Lung (tissue), 12 donors: Measurements from ENCODE around the gene POU2F1. TPM values are rescaled to one million over a fixed set of nuclear protein-coding genes. Genes with fewer than 3 reads are reported as not detected.
A peak's percentile ranks its signal among the peaks of the same experiment; 100 is the strongest.

Experiments used
- ATAC-seq: fragments of 200-7000 bp; cut with Tn5 transposase; one replicate; pipeline ENCODE4 v1.9.1; 2020; ENCODE audit warnings: moderate number of reproducible peaks; ENCODE audit not compliant: insufficient read depth, low FRiP score
- DNase-seq, 3 donors: peaks; one replicate each; pipeline ENCODE4 v3.0.0-alpha.2; 2013 to 2017
- H3K27ac ChIP-seq, 2 donors: one replicate each; pipeline ENCODE4 v1.5.1; 2013; ENCODE audit warnings: mild to moderate bottlenecking in 2 of 2, moderate library complexity in 2 of 2, control low read depth in 1 of 2, inconsistent platforms in 1 of 2, low read depth in 1 of 2, low read length in 1 of 2
- H3K27me3 ChIP-seq, 3 donors: one replicate each; pipeline ENCODE4 v1.5.1; 2013; ENCODE audit warnings: low read length in 2 of 3; ENCODE audit not compliant: control insufficient read depth in 3 of 3, insufficient read depth in 3 of 3
- H3K36me3 ChIP-seq, 4 donors: one replicate each; pipeline ENCODE4 v1.5.1; 2013; ENCODE audit warnings: low read length in 4 of 4, mild to moderate bottlenecking in 1 of 4, moderate library complexity in 1 of 4; ENCODE audit not compliant: control insufficient read depth in 4 of 4, insufficient read depth in 4 of 4
- H3K4me1 ChIP-seq, 5 donors: one replicate each; pipeline ENCODE4 v1.5.1; 2013; ENCODE audit warnings: low read length in 5 of 5, mild to moderate bottlenecking in 2 of 5, moderate library complexity in 1 of 5; ENCODE audit not compliant: control insufficient read depth in 5 of 5, insufficient read depth in 5 of 5
- H3K4me3 ChIP-seq: one replicate; pipeline ENCODE4 v1.5.1; 2013; ENCODE audit warnings: mild to moderate bottlenecking, control low read depth, moderate library complexity
- H3K9ac ChIP-seq, 2 donors: one replicate each; pipeline ENCODE4 v1.5.1; 2013; ENCODE audit warnings: low read length in 2 of 2, control low read depth in 1 of 2; ENCODE audit not compliant: insufficient read depth in 1 of 2
- H3K9me3 ChIP-seq, 4 donors: one replicate each; pipeline ENCODE4 v1.5.1; 2013; ENCODE audit warnings: low read length in 3 of 4, mild to moderate bottlenecking in 1 of 4, moderate library complexity in 1 of 4; ENCODE audit not compliant: control insufficient read depth in 4 of 4, insufficient read depth in 3 of 4
- CTCF ChIP-seq: IDR thresholded peaks from 2 replicates; pipeline ENCODE4 v1.5.1; 2012; ENCODE audit warnings: mild to moderate bottlenecking; ENCODE audit errors: control extremely low read depth, extremely low read depth
- WGBS, 2 donors: extraction: QIAGEN DNeasy Blood & Tissue Kit; methylation state at CpG; one replicate each; pipeline ENCODE4 v1.1.7; 2013; 5-methylcytosine and 5-hydroxymethylcytosine counted together
- polyA plus RNA-seq, 2 donors: library from polyadenylated mRNA; stranded (reverse); fragments of 200-250 nt; gene quantifications; one replicate each; pipeline ENCODE4 v1.2.1, GENCODE V29; 2013
- total RNA-seq, 2 donors: library from RNA; depleted of rRNA in 1 of 2; stranded (reverse); fragments of >200 nt in 1 of 2; gene quantifications; one replicate each; pipeline ENCODE4 v1.2.1, GENCODE V29; 2014 to 2021
- donor health status: control.
- donor health status: control.
- donor health status: Bipolar disorder and iron deficiency.
- donor health status: healthy.
- donor health status: DM: yes; HTN: yes; CAD: no.

POU2F1 gene
- total and polyA plus RNA-seq, 4 donors: 2.0 to 34.4 (median 8.7) TPM

- Histone ChIP-seq H3K36me3 (peaks cover 6 to 13% (median 9%) of the 10 kb centered on the region in 4 donors), H3K9me3 (no peaks in the 10 kb centered on the region), H3K4me3 (no peak overlapping the region), H3K27ac (no peak overlapping the region), H3K4me1 (no peaks in the 10 kb centered on the region), H3K9ac (no peak overlapping the region), H3K27me3 (no peaks in the 10 kb centered on the region)
- WGBS, 2 donors: 99 to 100% methylated on average over 1 of the region's 1 CpG
- ATAC-seq: no peak
- no peak for DNase-seq
- no peak for TF ChIP-seq CTCF
Observed at GRCh38 chr1:167388976-167389375, 168.3 kb downstream of the POU2F1 start.

GRCh38 chr1:167392200-167392696 is 171.6 kb downstream of the POU2F1 start:
- Histone ChIP-seq H3K9me3 (no peaks in the 10 kb centered on the region), H3K36me3 (peaks cover under 1 to 9% (median 7%) of the 10 kb centered on the region in 4 donors), H3K9ac (no peak overlapping the region), H3K27ac (no peak overlapping the region), H3K4me3 (no peak overlapping the region), H3K4me1 (no peaks in the 10 kb centered on the region), H3K27me3 (no peaks in the 10 kb centered on the region)
- TF ChIP-seq CTCF: no peak
- 96 to 97% methylated on average over 7 of the region's 7 CpGs for WGBS, 2 donors
- ATAC-seq (no peak), DNase-seq (no peak)

- ATAC-seq (no peak), DNase-seq (peak in 2 of 3 donors; percentile 27 to 47)
- H3K36me3 ChIP-seq: peaks cover 3 to 17% (median 8%) of the 10 kb centered on the region in 4 donors
- H3K27ac ChIP-seq: no peak overlapping the region
- no peaks in the 10 kb centered on the region for H3K27me3 ChIP-seq
- 70 to 73% methylated on average over 2 of the region's 2 CpGs for WGBS, 2 donors
- peaks cover 0 to 10% (median 2%) of the 10 kb centered on the region in 5 donors for H3K4me1 ChIP-seq
- H3K4me3 ChIP-seq: no peak overlapping the region
- H3K9ac ChIP-seq: no peak overlapping the region
- TF ChIP-seq CTCF: no peak
- no peaks in the 10 kb centered on the region for H3K9me3 ChIP-seq
Observed at GRCh38 chr1:167400359-167400953, 179.8 kb downstream of the POU2F1 start.
